GM23248 (cell line): Measurements from ENCODE around the gene PLD1. TPM values are rescaled to one million over a fixed set of nuclear protein-coding genes. Genes with fewer than 3 reads are reported as not detected.

Experiments used
- DNase-seq: peaks from one replicate; pipeline ENCODE4 v3.0.0-alpha.2; 2015
- H2AFZ ChIP-seq: fragments of 200-600 bp; sonication (generic); 2 replicates; pipeline ENCODE4 v1.6.1; 2016; ENCODE audit warnings: antibody characterized with exemption
- H3F3A ChIP-seq: fragments of 200-600 bp; sonication (generic); 2 replicates; pipeline ENCODE4 v1.6.1; 2016; ENCODE audit warnings: mild to moderate bottlenecking, antibody characterized with exemption, mixed run types; ENCODE audit not compliant: insufficient read depth
- H3K27ac ChIP-seq: fragments of 200-600 bp; sonication (generic); 2 replicates; pipeline ENCODE4 v1.5.1; 2016; ENCODE audit warnings: mild to moderate bottlenecking
- H3K27me3 ChIP-seq: fragments of 200-600 bp; sonication (generic); replicated peaks from 2 replicates; pipeline ENCODE4 v1.6.1; 2016; ENCODE audit warnings: mild to moderate bottlenecking; ENCODE audit not compliant: insufficient read depth
- H3K36me3 ChIP-seq: fragments of 200-600 bp; sonication (generic); 2 replicates; pipeline ENCODE4 v1.6.1; 2016; ENCODE audit warnings: low read depth, mild to moderate bottlenecking
- H3K4me1 ChIP-seq: fragments of 200-600 bp; sonication (generic); 2 replicates; pipeline ENCODE4 v1.6.1; 2016; ENCODE audit warnings: mild to moderate bottlenecking; ENCODE audit not compliant: insufficient read depth
- H3K4me2 ChIP-seq: fragments of 200-600 bp; sonication (generic); one replicate; pipeline ENCODE4 v1.6.1; 2016; ENCODE audit warnings: mild to moderate bottlenecking; ENCODE audit not compliant: unreplicated experiment
- H3K4me3 ChIP-seq: fragments of 200-600 bp; sonication (generic); 2 replicates; pipeline ENCODE4 v1.5.1; 2016; ENCODE audit warnings: mild to moderate bottlenecking
- H3K79me2 ChIP-seq: fragments of 200-600 bp; sonication (generic); 2 replicates; pipeline ENCODE4 v1.6.1; 2016; ENCODE audit warnings: mild to moderate bottlenecking; ENCODE audit not compliant: insufficient read depth
- H3K9ac ChIP-seq: fragments of 200-600 bp; sonication (generic); 2 replicates; pipeline ENCODE4 v1.6.1; 2016; ENCODE audit warnings: mild to moderate bottlenecking
- H3K9me2 ChIP-seq: fragments of 200-600 bp; sonication (generic); 2 replicates; pipeline ENCODE4 v1.6.1; 2016; ENCODE audit warnings: mixed run types, mild to moderate bottlenecking, moderate library complexity; ENCODE audit not compliant: insufficient read depth
- H3K9me3 ChIP-seq: fragments of 200-600 bp; sonication (generic); one replicate; pipeline ENCODE4 v1.6.1; 2017; ENCODE audit warnings: low read depth
- H4K20me1 ChIP-seq: fragments of 200-600 bp; sonication (generic); 2 replicates; pipeline ENCODE4 v1.6.0; 2016; ENCODE audit not compliant: insufficient read depth
- EZH2 ChIP-seq: fragments of 200-600 bp; sonication (generic); IDR thresholded peaks from 2 replicates; pipeline ENCODE4 v1.6.1; 2018; ENCODE audit warnings: antibody characterized with exemption, mild to moderate bottlenecking; ENCODE audit not compliant: insufficient read depth, poor library complexity, severe bottlenecking
- EZH2phosphoT487 ChIP-seq: fragments of 200-600 bp; sonication (generic); IDR thresholded peaks from 2 replicates; pipeline ENCODE4 v1.6.1; 2018; ENCODE audit warnings: antibody characterized with exemption, moderate library complexity, mild to moderate bottlenecking, low read depth; ENCODE audit not compliant: insufficient read depth
- WGBS, 2 experiments: methylation state at CpG; one replicate each; pipeline ENCODE4 v1.1.6; 2015 to 2017; ENCODE audit warnings: low lambda C conversion rate in 2 of 2, low coverage in 1 of 2; ENCODE audit errors: missing lambda C conversion rate in 2 of 2; 5-methylcytosine and 5-hydroxymethylcytosine counted together
- in situ Hi-C: fragments of 300-500 bp; cut with MboI; formaldehyde crosslinking; loops from 2 replicates; pipeline ENCODE4 v1.15.0; 2020
- polyA plus RNA-seq: library from polyadenylated mRNA; unstranded; fragments of >200 nt; fragmentation: Nextera tagmentation; extraction: Ambion mirVana; gene quantifications from 2 replicates; pipeline ENCODE4 v1.2.1, GENCODE V29; 2016
- total RNA-seq: library from RNA; depleted of rRNA; stranded (reverse); fragments of >200 nt; shearing (Covaris generic); gene quantifications from 2 replicates; pipeline ENCODE4 v1.2.3, GENCODE V29; 2014

Gene PLD1
- total and polyA plus RNA-seq, 2 experiments from 2014 or later: 3.0 to 4.6 TPM

GRCh38 chr3:171663805-171664204 lies 146.5 kb downstream of the PLD1 start:
- no peaks in the 10 kb centered on the region for H3K27me3 ChIP-seq
- no peak overlapping the region for H3K4me3 ChIP-seq
- H3K27ac ChIP-seq: no peak overlapping the region
- H3K79me2 ChIP-seq: no peaks in the 10 kb centered on the region
- H2AFZ ChIP-seq: no peak overlapping the region
- DNase-seq: no peak
- no peaks in the 10 kb centered on the region for H3K36me3 ChIP-seq
- in situ Hi-C loops: no loop called here
- H3K4me2 ChIP-seq: no peak overlapping the region
- peaks cover 12% of the 10 kb centered on the region; the same call in 1 of the 2 replicates for H3K4me1 ChIP-seq
- H4K20me1 ChIP-seq: no peaks in the 10 kb centered on the region
- no peak for TF ChIP-seq EZH2phosphoT487
- TF ChIP-seq EZH2: no peak
- no peaks in the 10 kb centered on the region for H3K9me3 ChIP-seq
- no peaks in the 10 kb centered on the region for H3F3A ChIP-seq
- no peaks in the 10 kb centered on the region for H3K9me2 ChIP-seq
- 78 to 81% methylated on average over 4 of the region's 4 CpGs for WGBS, 2 experiments
- H3K9ac ChIP-seq: no peak overlapping the region

GRCh38 chr3:171661484-171661883 lies 148.8 kb downstream of the PLD1 start:
- WGBS, 2 experiments: 96 to 97% methylated on average over 3 of the region's 3 CpGs
- H3K79me2 ChIP-seq: no peaks in the 10 kb centered on the region
- no peak overlapping the region for H3K27ac ChIP-seq
- H2AFZ ChIP-seq: no peak overlapping the region
- no peaks in the 10 kb centered on the region for H3K36me3 ChIP-seq
- H3K9ac ChIP-seq: no peak overlapping the region
- H3K9me3 ChIP-seq: no peaks in the 10 kb centered on the region
- no peak overlapping the region for H3K4me2 ChIP-seq
- H3K9me2 ChIP-seq: no peaks in the 10 kb centered on the region
- DNase-seq: no peak
- H3K27me3 ChIP-seq: no peaks in the 10 kb centered on the region
- H4K20me1 ChIP-seq: no peaks in the 10 kb centered on the region
- in situ Hi-C loops: no loop called here
- TF ChIP-seq EZH2: no peak
- no peak for TF ChIP-seq EZH2phosphoT487
- H3K4me3 ChIP-seq: no peak overlapping the region
- H3K4me1 ChIP-seq: peaks cover 17% of the 10 kb centered on the region; the same call in 1 of the 2 replicates
- no peaks in the 10 kb centered on the region for H3F3A ChIP-seq

- no peak overlapping the region for H3K27ac ChIP-seq
- no peaks in the 10 kb centered on the region for H3K9me2 ChIP-seq
- no peak overlapping the region for H3K4me3 ChIP-seq
- no peaks in the 10 kb centered on the region for H3K9me3 ChIP-seq
- peaks cover 17% of the 10 kb centered on the region; the same call in 1 of the 2 replicates for H3K4me1 ChIP-seq
- no peaks in the 10 kb centered on the region for H3K79me2 ChIP-seq
- 76% methylated on average over 3 of the region's 3 CpGs for WGBS, 2 experiments
- H3K36me3 ChIP-seq: no peaks in the 10 kb centered on the region
- H3K4me2 ChIP-seq: no peak overlapping the region
- 0 out of 2 replicates have a peak, but pooled peaks cover under 1% of the 10 kb centered on the region for H3F3A ChIP-seq
- H2AFZ ChIP-seq: no peak overlapping the region
- in situ Hi-C loops: no loop called here
- H4K20me1 ChIP-seq: no peaks in the 10 kb centered on the region
- DNase-seq: no peak
- H3K27me3 ChIP-seq: no peaks in the 10 kb centered on the region
- TF ChIP-seq EZH2phosphoT487: no peak
- no peak for TF ChIP-seq EZH2
- H3K9ac ChIP-seq: no peak overlapping the region
Measured at GRCh38 chr3:171660188-171660587, 150.1 kb downstream of the PLD1 start.

GRCh38 chr3:171658841-171659240 lies 151.4 kb downstream of the PLD1 start:
- in situ Hi-C loops: no loop called here
- Histone ChIP-seq H3K9me3 (no peaks in the 10 kb centered on the region), H3K36me3 (no peaks in the 10 kb centered on the region), H3K4me2 (no peak overlapping the region), H3K79me2 (no peaks in the 10 kb centered on the region), H2AFZ (no peak overlapping the region), H3K4me1 (peaks cover 26% of the 10 kb centered on the region), H4K20me1 (no peaks in the 10 kb centered on the region), H3K9ac (no peak overlapping the region), H3F3A (peaks cover 8% of the 10 kb centered on the region), H3K9me2 (no peaks in the 10 kb centered on the region), H3K4me3 (no peak overlapping the region), H3K27me3 (no peaks in the 10 kb centered on the region), H3K27ac (no peak overlapping the region)
- peak; percentile 14 for DNase-seq
- 93 to 98% methylated on average over 3 of the region's 3 CpGs for WGBS, 2 experiments
- no peak for TF ChIP-seq EZH2phosphoT487
- no peak for TF ChIP-seq EZH2

GRCh38 chr3:171654809-171655208 lies 155.5 kb downstream of the PLD1 start:
- Histone ChIP-seq H3F3A (peaks cover 8% of the 10 kb centered on the region), H3K4me2 (peak overlapping the region; percentile 23), H3K9me3 (no peaks in the 10 kb centered on the region), H3K9ac (no peak overlapping the region), H3K9me2 (no peaks in the 10 kb centered on the region), H3K79me2 (no peaks in the 10 kb centered on the region), H3K27ac (peak overlapping the region; percentile 8; the same call in 1 of the 2 replicates), H3K27me3 (no peaks in the 10 kb centered on the region), H4K20me1 (no peaks in the 10 kb centered on the region), H2AFZ (peak overlapping the region; percentile 49; the same call in 1 of the 2 replicates), H3K4me1 (peaks cover 21% of the 10 kb centered on the region), H3K36me3 (no peaks in the 10 kb centered on the region), H3K4me3 (no peak overlapping the region)
- DNase-seq: peak; percentile 71
- WGBS, 2 experiments: 7 to 12% methylated on average over 3 of the region's 3 CpGs
- in situ Hi-C loops: no loop called here
- TF ChIP-seq EZH2 (no peak), EZH2phosphoT487 (no peak)
